ENCODE data around the gene UBQLN2.
"Not testable (repeated sequence)": the region's sequence is repeated elsewhere in the genome, so short reads cannot be mapped to it uniquely, and the experiment has no call there.

The UBQLN2 gene

GRCh38 chrX:56572975-56573374 lies 9.5 kb downstream of the UBQLN2 start:
- no peak for FAIRE-seq
- no peak for TF ChIP-seq POLR2AphosphoS5 (IDR thresholded peaks at IDR 0.05; ENCODE audit: low read depth, low read length)
- TF ChIP-seq TAF1 (IDR thresholded peaks at IDR 0.05; ENCODE audit: borderline replicate concordance, low read depth, low read length): no peak
- no peak for TF ChIP-seq POLR2A (IDR thresholded peaks at IDR 0.05; ENCODE audit: low read depth, low read length)

GRCh38 chrX:56574861-56575260 lies 11.4 kb downstream of the UBQLN2 start:
- FAIRE-seq (no peak), DNase-seq (ENCODE audit: insufficient read length) (no peak)
- TF ChIP-seq POLR2AphosphoS5 (IDR thresholded peaks at IDR 0.05; ENCODE audit: low read depth, low read length) (no peak), POLR2A (IDR thresholded peaks at IDR 0.05; ENCODE audit: low read depth, low read length) (no peak), TAF1 (IDR thresholded peaks at IDR 0.05; ENCODE audit: borderline replicate concordance, low read depth, low read length) (no peak)

More at GRCh38 chrX:56572975-56573374, 9.5 kb downstream of the UBQLN2 start:
- no peak for DNase-seq (ENCODE audit: insufficient read length)

DNA sequence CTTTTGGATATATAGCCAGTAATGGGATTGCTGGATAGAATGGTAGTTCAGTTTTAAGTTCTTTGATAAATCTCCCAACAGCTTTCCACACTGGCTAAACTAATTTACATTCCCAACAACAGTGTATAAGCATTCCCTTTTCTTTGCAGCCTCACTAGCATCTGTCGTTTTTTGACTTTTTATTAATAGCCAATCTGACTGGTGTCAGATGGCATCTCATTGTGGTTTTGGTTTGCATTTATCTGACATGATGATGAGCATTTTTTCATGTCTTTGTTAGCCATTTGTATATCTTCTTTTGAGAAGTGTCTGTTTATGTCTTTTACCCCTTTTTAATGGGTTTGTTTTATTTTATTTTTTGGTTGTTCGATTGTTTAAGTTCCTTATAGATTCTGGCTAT lies 13.3 kb downstream of the UBQLN2 start:
- no peak for FAIRE-seq
- TF ChIP-seq POLR2AphosphoS5 (IDR thresholded peaks at IDR 0.05; ENCODE audit: low read depth, low read length) (no peak), TAF1 (IDR thresholded peaks at IDR 0.05; ENCODE audit: borderline replicate concordance, low read depth, low read length) (no peak), POLR2A (IDR thresholded peaks at IDR 0.05; ENCODE audit: low read depth, low read length) (no peak)
- DNase-seq (ENCODE audit: insufficient read length): no peak

GRCh38 chrX:56588397-56589188 lies 25.2 kb downstream of the UBQLN2 start:
- DNase-seq (ENCODE audit: insufficient read length): no peak
- TF ChIP-seq POLR2AphosphoS5 (IDR thresholded peaks at IDR 0.05; ENCODE audit: low read depth, low read length) (no peak), POLR2A (IDR thresholded peaks at IDR 0.05; ENCODE audit: low read depth, low read length) (no peak), TAF1 (IDR thresholded peaks at IDR 0.05; ENCODE audit: borderline replicate concordance, low read depth, low read length) (no peak)
- no peak for FAIRE-seq

- not testable (repeated sequence) for FAIRE-seq; DNase-seq (ENCODE audit: insufficient read length)
These were observed 28.4 kb downstream of the UBQLN2 start for GRCh38 chrX:56591830-56592229.

GRCh38 chrX:56600141-56600540 lies 36.7 kb downstream of the UBQLN2 start:
- no peak for FAIRE-seq
- TF ChIP-seq POLR2AphosphoS5 (IDR thresholded peaks at IDR 0.05; ENCODE audit: low read depth, low read length): no peak
- TF ChIP-seq TAF1 (IDR thresholded peaks at IDR 0.05; ENCODE audit: borderline replicate concordance, low read depth, low read length): no peak
- no peak for TF ChIP-seq POLR2A (IDR thresholded peaks at IDR 0.05; ENCODE audit: low read depth, low read length)
- no peak for DNase-seq (ENCODE audit: insufficient read length)

GRCh38 chrX:56600987-56601386 lies 37.6 kb downstream of the UBQLN2 start:
- DNase-seq (ENCODE audit: insufficient read length) (no peak), FAIRE-seq (no peak)
- TF ChIP-seq POLR2AphosphoS5 (IDR thresholded peaks at IDR 0.05; ENCODE audit: low read depth, low read length) (no peak), TAF1 (IDR thresholded peaks at IDR 0.05; ENCODE audit: borderline replicate concordance, low read depth, low read length) (no peak), POLR2A (IDR thresholded peaks at IDR 0.05; ENCODE audit: low read depth, low read length) (no peak)

GRCh38 chrX:56615282-56615681 lies 51.9 kb downstream of the UBQLN2 start:
- FAIRE-seq (no peak), DNase-seq (ENCODE audit: insufficient read length) (no peak)
- TF ChIP-seq POLR2A (IDR thresholded peaks at IDR 0.05; ENCODE audit: low read depth, low read length) (no peak), POLR2AphosphoS5 (IDR thresholded peaks at IDR 0.05; ENCODE audit: low read depth, low read length) (no peak), TAF1 (IDR thresholded peaks at IDR 0.05; ENCODE audit: borderline replicate concordance, low read depth, low read length) (no peak)

Measured in GM12892 (cell line).